H1 (cell line): ENCODE data around the gene ZNF768. TPM values are rescaled to one million over a fixed set of nuclear protein-coding genes. Genes with fewer than 3 reads are reported as not detected.

Experiments used
- CTCF ChIA-PET: fragments of 300-600 bp; sonication (Branson Sonifier 250); formaldehyde crosslinking; loops from one replicate; lab custom pipeline; 2021; ENCODE audit not compliant: partially characterized antibody; lab: Charles Lee
- POLR2A ChIA-PET: fragments of 300-600 bp; sonication (Branson Sonifier 250); formaldehyde crosslinking; loops from one replicate; lab custom pipeline; 2021; ENCODE audit warnings: inconsistent platforms; ENCODE audit not compliant: partially characterized antibody; lab: Charles Lee
- DNase-seq, 2 experiments: peaks; one replicate each; pipeline versions ENCODE4 v3.0.0 to v3.0.0-alpha.2; 2010 to 2022; ENCODE audit warnings: low spot score in 2 of 2, low read depth in 1 of 2, mixed read lengths in 1 of 2
- FAIRE-seq: peaks from 2 replicates; lab custom pipeline; 2011; peaks lifted over from hg19 to GRCh38; lab: Jason Lieb, UNC
- H2AFZ ChIP-seq: 2 replicates; pipeline ENCODE4 v1.8.1; 2012; ENCODE audit warnings: low read length, inconsistent platforms
- H2AK5ac ChIP-seq: 2 replicates; pipeline ENCODE4 v1.6.1; 2013; ENCODE audit warnings: low read depth, low read length
- H2BK120ac ChIP-seq: replicated peaks from 2 replicates; pipeline ENCODE3; 2013; ENCODE audit warnings: low read depth, low read length, inconsistent platforms
- H2BK12ac ChIP-seq: 2 replicates; pipeline ENCODE4 v1.6.1; 2013; ENCODE audit warnings: low read depth, low read length
- H2BK15ac ChIP-seq: 2 replicates; pipeline ENCODE4 v1.6.1; 2013; ENCODE audit warnings: low read length
- H2BK20ac ChIP-seq: 2 replicates; pipeline ENCODE4 v1.6.1; 2013; ENCODE audit warnings: low read length
- H2BK5ac ChIP-seq: 2 replicates; pipeline ENCODE4 v1.6.1; 2013; ENCODE audit warnings: low read depth, low read length
- H3K14ac ChIP-seq: 2 replicates; pipeline ENCODE4 v1.6.1; 2013; ENCODE audit warnings: inconsistent platforms; ENCODE audit not compliant: insufficient read length
- H3K18ac ChIP-seq: 2 replicates; pipeline ENCODE4 v1.6.1; 2013; ENCODE audit warnings: low read length; ENCODE audit errors: extremely low read depth
- H3K23ac ChIP-seq: 2 replicates; pipeline ENCODE4 v1.6.1; 2013; ENCODE audit warnings: inconsistent platforms; ENCODE audit not compliant: insufficient read length
- H3K23me2 ChIP-seq: 2 replicates; pipeline ENCODE4 v1.6.1; 2013; ENCODE audit warnings: low read depth, low read length
- H3K27ac ChIP-seq: 2 replicates; pipeline ENCODE4 v1.6.1; 2011; ENCODE audit warnings: low read depth, low read length, inconsistent platforms
- H3K27me3 ChIP-seq, 4 experiments: replicated peaks in 1 of 4; 1 replicate in 1 of 4; 2 replicates in 3 of 4; pipeline versions ENCODE4 v1.6.1 to v1.8.1; 2011 to 2013; ENCODE audit warnings: low read length in 3 of 4, mild to moderate bottlenecking in 3 of 4, inconsistent platforms in 2 of 4, mixed read lengths in 2 of 4, moderate library complexity in 1 of 4; ENCODE audit not compliant: control insufficient read depth in 3 of 4, insufficient read depth in 3 of 4; ENCODE audit errors: extremely low read depth in 1 of 4
- H3K36me3 ChIP-seq, 4 experiments: 2 replicates each; pipeline versions ENCODE4 v1.6.1 to v1.8.1; 2011 to 2013; ENCODE audit warnings: mild to moderate bottlenecking in 4 of 4, low read length in 3 of 4, moderate library complexity in 2 of 4, control low read depth in 1 of 4, inconsistent platforms in 1 of 4; ENCODE audit not compliant: insufficient read depth in 4 of 4, control insufficient read depth in 2 of 4
- H3K4ac ChIP-seq: replicated peaks from 2 replicates; pipeline ENCODE3; 2013; ENCODE audit warnings: low read length, low read depth, mixed read lengths, inconsistent platforms; ENCODE audit not compliant: insufficient read length
- H3K4me1 ChIP-seq, 4 experiments: replicated peaks in 1 of 4; 1 replicate in 1 of 4; 2 replicates in 3 of 4; pipeline versions ENCODE4 v1.6.1 to v1.8.1; 2011 to 2013; ENCODE audit warnings: low read length in 3 of 4, inconsistent platforms in 2 of 4, mixed read lengths in 1 of 4; ENCODE audit not compliant: insufficient read depth in 4 of 4, control insufficient read depth in 3 of 4
- H3K4me2 ChIP-seq, 2 experiments: 2 replicates each; pipeline versions ENCODE4 v1.6.1 to v1.8.1; 2011 to 2013; ENCODE audit warnings: low read depth in 2 of 2, low read length in 2 of 2, control low read depth in 1 of 2, inconsistent platforms in 1 of 2, mild to moderate bottlenecking in 1 of 2; ENCODE audit not compliant: insufficient read depth in 1 of 2
- H3K4me3 ChIP-seq, 4 experiments: fragments of 200-600, 300-600 bp in 1 of 4; sonication (generic), shearing (Covaris generic), sonication (Bioruptor Twin) in 1 of 4; 2 replicates each; pipeline versions ENCODE4 v1.5.1 to v1.8.1; 2011 to 2016; ENCODE audit warnings: low read length in 4 of 4, low read depth in 3 of 4, control low read depth in 2 of 4, inconsistent platforms in 2 of 4, mild to moderate bottlenecking in 2 of 4, mixed read lengths in 1 of 4, moderate library complexity in 1 of 4; ENCODE audit not compliant: insufficient read depth in 2 of 4; ENCODE audit errors: extremely low read depth in 1 of 4
- H3K56ac ChIP-seq: replicated peaks from 2 replicates; pipeline ENCODE3; 2013; ENCODE audit warnings: low read depth, mild to moderate bottlenecking, mixed read lengths, low read length, inconsistent platforms; ENCODE audit not compliant: insufficient read length
- H3K79me1 ChIP-seq: 2 replicates; pipeline ENCODE4 v1.6.1; 2013; ENCODE audit warnings: low read depth, low read length, control low read depth
- H3K79me2 ChIP-seq, 2 experiments: 2 replicates each; pipeline versions ENCODE4 v1.6.1 to v1.8.1; 2012 to 2013; ENCODE audit warnings: low read length in 2 of 2, mild to moderate bottlenecking in 2 of 2, inconsistent platforms in 1 of 2; ENCODE audit not compliant: insufficient read depth in 2 of 2, control insufficient read depth in 1 of 2
- H3K9ac ChIP-seq, 4 experiments: replicated peaks in 1 of 4; 1 replicate in 1 of 4; 2 replicates in 3 of 4; pipeline versions ENCODE4 v1.6.1 to v1.8.1; 2011 to 2013; ENCODE audit warnings: low read depth in 3 of 4, low read length in 3 of 4, control low read depth in 2 of 4, mild to moderate bottlenecking in 2 of 4, moderate library complexity in 2 of 4, inconsistent platforms in 1 of 4; ENCODE audit errors: extremely low read depth in 1 of 4
- H3K9me3 ChIP-seq, 2 experiments: 2 replicates each; pipeline versions ENCODE4 v1.6.1 to v1.8.1; 2012 to 2013; ENCODE audit warnings: mild to moderate bottlenecking in 2 of 2, moderate library complexity in 2 of 2, control low read depth in 1 of 2, inconsistent platforms in 1 of 2, low read depth in 1 of 2, low read length in 1 of 2, mixed read lengths in 1 of 2; ENCODE audit not compliant: insufficient read depth in 2 of 2
- H4K20me1 ChIP-seq, 2 experiments: replicated peaks in 1 of 2; 2 replicates each; pipeline versions ENCODE3 to v1.8.1; 2011 to 2013; ENCODE audit warnings: inconsistent platforms in 2 of 2, low read length in 2 of 2, mild to moderate bottlenecking in 1 of 2; ENCODE audit not compliant: insufficient read depth in 2 of 2, control insufficient read depth in 1 of 2
- H4K5ac ChIP-seq: 2 replicates; pipeline ENCODE4 v1.6.1; 2013; ENCODE audit warnings: low read length, low read depth, mixed read lengths, inconsistent platforms; ENCODE audit not compliant: insufficient read length
- H4K8ac ChIP-seq: 2 replicates; pipeline ENCODE4 v1.8.0; 2013; ENCODE audit warnings: mild to moderate bottlenecking, moderate library complexity, low read length, inconsistent platforms; ENCODE audit not compliant: insufficient read depth; ENCODE audit errors: extremely low read depth
- H4K91ac ChIP-seq: replicated peaks from 2 replicates; pipeline ENCODE3; 2013; ENCODE audit warnings: low read length, mixed read lengths, inconsistent platforms; ENCODE audit not compliant: insufficient read length
- CBX5 ChIP-seq: fragments of 300-800, 300-1000 bp; sonication (generic); IDR thresholded peaks from 2 replicates; pipeline ENCODE4 v1.7.1; 2016; ENCODE audit warnings: antibody characterized with exemption, low read length, low read depth
- KDM5A ChIP-seq: fragments of 200-600 bp; IDR thresholded peaks from 2 replicates; pipeline ENCODE4 v1.7.1; 2012; ENCODE audit warnings: mild to moderate bottlenecking, low read length, inconsistent platforms, mixed read lengths
- NANOG ChIP-seq: IDR thresholded peaks from 2 replicates; pipeline ENCODE4 v1.6.1; 2011; ENCODE audit warnings: low read length, low read depth, mild to moderate bottlenecking, inconsistent platforms; ENCODE audit not compliant: insufficient read depth, poor library complexity, severe bottlenecking
- NRF1 ChIP-seq: IDR thresholded peaks from 2 replicates; pipeline ENCODE4 v1.6.1; 2011; ENCODE audit warnings: mild to moderate bottlenecking, low read depth, low read length, improper control_type of control experiment
- RBBP5 ChIP-seq: IDR thresholded peaks from 2 replicates; pipeline ENCODE4 v1.7.1; 2012; ENCODE audit warnings: low read depth, mild to moderate bottlenecking, inconsistent platforms, low read length, moderate library complexity, borderline replicate concordance
- SIN3A ChIP-seq, 2 experiments: IDR thresholded peaks in 1 of 2; conservative IDR thresholded peaks in 1 of 2; 2 replicates each; pipeline ENCODE4 v1.6.1; 2011 to 2012; ENCODE audit warnings: low read length in 2 of 2, improper control_type of control experiment in 1 of 2, low read depth in 1 of 2, mild to moderate bottlenecking in 1 of 2
- SP1 ChIP-seq: IDR thresholded peaks from 2 replicates; pipeline ENCODE4 v1.6.1; 2011; ENCODE audit warnings: low read depth, low read length
- SP4 ChIP-seq: IDR thresholded peaks from 2 replicates; pipeline ENCODE4 v1.6.1; 2012; ENCODE audit warnings: low read length, inconsistent platforms
- TAF7 ChIP-seq: optimal IDR thresholded peaks from 2 replicates; pipeline ENCODE3; 2011; ENCODE audit warnings: low read depth, mild to moderate bottlenecking, inconsistent platforms, low read length, moderate library complexity, borderline replicate concordance
- TEAD4 ChIP-seq: IDR thresholded peaks from 2 replicates; pipeline ENCODE4 v1.6.1; 2012; ENCODE audit warnings: low read depth, low read length, inconsistent platforms, mixed read lengths
- WGBS, 2 experiments: shearing (Covaris generic) in 1 of 2; methylation state at CpG; one replicate each; pipeline versions ENCODE4 v1.1.6 to v1.1.7; 2013 to 2015; ENCODE audit warnings: low lambda C conversion rate in 2 of 2, mixed read lengths in 2 of 2, inconsistent platforms in 1 of 2, low coverage in 1 of 2, missing lambda C conversion rate in 1 of 2; ENCODE audit not compliant: insufficient replicate concordance in 2 of 2, insufficient coverage in 1 of 2, insufficient read length in 1 of 2; ENCODE audit errors: extremely low coverage in 1 of 2, missing lambda C conversion rate in 1 of 2; 5-methylcytosine and 5-hydroxymethylcytosine counted together
- polyA plus RNA-seq, 7 experiments: library from polyadenylated mRNA; depleted of rRNA in 3 of 7; stranded (reverse) in 5 of 7; unstranded in 2 of 7; fragments of >200 nt in 5 of 7; fragments of 200-250 nt in 2 of 7; gene quantifications; 1 replicate in 5 of 7; 2 replicates in 1 of 7; 4 replicates in 1 of 7; pipeline versions ENCODE4 v1.2.1 to v1.2.3, GENCODE V29; 2011 to 2013; ENCODE audit warnings: missing spikeins in 2 of 7, mixed read lengths in 2 of 7
- total RNA-seq: library from RNA; stranded (reverse); fragmentation: NEBNext Ultra II Directional; extraction: Animal tissue kit (Norgen Biotek cat#: 25700); gene quantifications from 2 replicates; pipeline ENCODE4 v1.2.1, GENCODE V29; 2021
- TF ChIP-seq, protein P1 (sequence below): IDR thresholded peaks from 2 replicates; pipeline ENCODE4 v1.6.1; 2011; ENCODE audit warnings: low read length, improper control_type of control experiment

Gene ZNF768
- total and polyA plus RNA-seq, 2 of the 8 experiments (the other 6 are each of a cell fraction or from before 2014, with no cell fraction given) = 36.1 to 47.7 TPM

- H4K91ac ChIP-seq = no peak overlapping the region
- H3K27me3 ChIP-seq = 0 out of 7 replicates have a peak, but pooled peaks cover 0 to 2% (median 0%) of the 10 kb centered on the region in 4 experiments
- no peaks in the 10 kb centered on the region for H4K20me1 ChIP-seq
- no peak overlapping the region for H3K18ac ChIP-seq
- H2AK5ac ChIP-seq = no peak overlapping the region
- H3K79me2 ChIP-seq = no peaks in the 10 kb centered on the region
- H4K5ac ChIP-seq = no peak overlapping the region
- no peak overlapping the region for H3K56ac ChIP-seq
- POLR2A ChIA-PET = no interaction called here
- no peaks in the 10 kb centered on the region for H3K23me2 ChIP-seq
- H3K36me3 ChIP-seq = no peaks in the 10 kb centered on the region
- no peak overlapping the region for H3K4ac ChIP-seq
- H2BK12ac ChIP-seq = no peak overlapping the region
- no peak overlapping the region for H2AFZ ChIP-seq
- no peak overlapping the region for H3K4me2 ChIP-seq
- no peaks in the 10 kb centered on the region for H3K4me1 ChIP-seq
- H3K14ac ChIP-seq = no peak overlapping the region
- no peak overlapping the region for H3K27ac ChIP-seq
- DNase-seq (no peak), FAIRE-seq (peak; percentile 7)
- H2BK15ac ChIP-seq = no peak overlapping the region
- no peaks in the 10 kb centered on the region for H3K79me1 ChIP-seq
- H2BK5ac ChIP-seq = no peak overlapping the region
- no peaks in the 10 kb centered on the region for H3K9me3 ChIP-seq
- no peak overlapping the region for H4K8ac ChIP-seq
- WGBS, 2 experiments = 74% methylated on average over 6 of the region's 6 CpGs; no CpG with 5 or more reads in 1 of the 2 experiments
- H2BK20ac ChIP-seq = no peak overlapping the region
- no peak overlapping the region for H3K23ac ChIP-seq
- no peak overlapping the region for H3K4me3 ChIP-seq
- H2BK120ac ChIP-seq = no peak overlapping the region
- CTCF ChIA-PET = interaction anchor here (1.2 kb wide), 1 partner anchor 15 kb away, joined by 3 read pairs; no protein-coding TSS in a partner anchor
- no peak overlapping the region for H3K9ac ChIP-seq
- TF ChIP-seq TEAD4 (no peak), SP4 (no peak), SIN3A (conservative IDR thresholded peaks at IDR 0.05 in 1 of 2, IDR thresholded peaks at IDR 0.05 in 1 of 2; ENCODE audit: low read depth in 1 of 2, low read length in 2 of 2) (no peak), RBBP5 (no peak), SP1 (no peak), TAF7 (no peak), NRF1 (no peak), CBX5 (no peak), KDM5A (no peak), NANOG (no peak)
- TF ChIP-seq, protein P1, sequence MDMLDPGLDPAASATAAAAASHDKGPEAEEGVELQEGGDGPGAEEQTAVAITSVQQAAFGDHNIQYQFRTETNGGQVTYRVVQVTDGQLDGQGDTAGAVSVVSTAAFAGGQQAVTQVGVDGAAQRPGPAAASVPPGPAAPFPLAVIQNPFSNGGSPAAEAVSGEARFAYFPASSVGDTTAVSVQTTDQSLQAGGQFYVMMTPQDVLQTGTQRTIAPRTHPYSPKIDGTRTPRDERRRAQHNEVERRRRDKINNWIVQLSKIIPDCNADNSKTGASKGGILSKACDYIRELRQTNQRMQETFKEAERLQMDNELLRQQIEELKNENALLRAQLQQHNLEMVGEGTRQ = no peak
These were observed 22.7 kb downstream of the ZNF768 start for GRCh38 chr16:30503403-30504296.
